Measurements from ENCODE around the gene INHA.

DNA sequence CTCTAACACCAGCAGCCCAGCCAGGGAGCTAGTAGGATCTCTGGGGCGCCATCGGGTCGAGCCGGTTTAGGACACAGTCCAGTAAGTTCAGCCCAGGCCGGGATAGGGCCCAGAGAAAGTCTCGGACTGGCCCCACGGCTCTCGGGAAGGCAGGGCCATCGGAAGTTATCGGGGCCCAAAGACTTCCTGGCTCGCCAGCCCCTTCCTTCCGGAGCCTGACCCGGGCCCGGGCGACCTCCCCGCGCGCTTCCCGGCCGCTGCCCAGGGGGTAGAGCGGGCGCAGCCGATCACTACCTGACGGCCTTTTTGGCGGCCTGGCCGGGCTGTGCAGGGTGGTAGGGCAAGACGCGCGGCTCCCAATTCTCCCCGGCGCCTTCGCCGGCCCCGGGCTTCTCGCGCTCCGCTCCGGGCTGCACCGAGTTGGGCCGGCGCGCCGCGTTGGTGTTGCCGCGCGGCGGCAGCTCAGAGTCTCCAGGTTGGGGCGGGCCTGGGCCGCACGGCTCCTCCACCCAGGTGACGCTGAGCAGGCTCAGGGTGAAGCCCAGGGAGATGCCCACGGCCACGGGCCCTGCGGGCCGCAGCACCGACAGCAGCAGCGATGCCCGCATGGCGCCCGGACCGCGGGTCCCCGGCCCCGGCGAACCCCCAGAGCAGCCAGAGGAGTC is 29.0 kb upstream of the INHA start:
- TF ChIP-seq, protein P1, sequence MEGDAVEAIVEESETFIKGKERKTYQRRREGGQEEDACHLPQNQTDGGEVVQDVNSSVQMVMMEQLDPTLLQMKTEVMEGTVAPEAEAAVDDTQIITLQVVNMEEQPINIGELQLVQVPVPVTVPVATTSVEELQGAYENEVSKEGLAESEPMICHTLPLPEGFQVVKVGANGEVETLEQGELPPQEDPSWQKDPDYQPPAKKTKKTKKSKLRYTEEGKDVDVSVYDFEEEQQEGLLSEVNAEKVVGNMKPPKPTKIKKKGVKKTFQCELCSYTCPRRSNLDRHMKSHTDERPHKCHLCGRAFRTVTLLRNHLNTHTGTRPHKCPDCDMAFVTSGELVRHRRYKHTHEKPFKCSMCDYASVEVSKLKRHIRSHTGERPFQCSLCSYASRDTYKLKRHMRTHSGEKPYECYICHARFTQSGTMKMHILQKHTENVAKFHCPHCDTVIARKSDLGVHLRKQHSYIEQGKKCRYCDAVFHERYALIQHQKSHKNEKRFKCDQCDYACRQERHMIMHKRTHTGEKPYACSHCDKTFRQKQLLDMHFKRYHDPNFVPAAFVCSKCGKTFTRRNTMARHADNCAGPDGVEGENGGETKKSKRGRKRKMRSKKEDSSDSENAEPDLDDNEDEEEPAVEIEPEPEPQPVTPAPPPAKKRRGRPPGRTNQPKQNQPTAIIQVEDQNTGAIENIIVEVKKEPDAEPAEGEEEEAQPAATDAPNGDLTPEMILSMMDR (conservative IDR thresholded peaks at IDR 0.05; ENCODE audit: low read depth, low read length): no peak
- no peak for TF ChIP-seq EZH2phosphoT487 (IDR thresholded peaks at IDR 0.05; ENCODE audit: borderline replicate concordance, low read length)
